ENCODE measurements around the gene CYB5R3.

DNA sequence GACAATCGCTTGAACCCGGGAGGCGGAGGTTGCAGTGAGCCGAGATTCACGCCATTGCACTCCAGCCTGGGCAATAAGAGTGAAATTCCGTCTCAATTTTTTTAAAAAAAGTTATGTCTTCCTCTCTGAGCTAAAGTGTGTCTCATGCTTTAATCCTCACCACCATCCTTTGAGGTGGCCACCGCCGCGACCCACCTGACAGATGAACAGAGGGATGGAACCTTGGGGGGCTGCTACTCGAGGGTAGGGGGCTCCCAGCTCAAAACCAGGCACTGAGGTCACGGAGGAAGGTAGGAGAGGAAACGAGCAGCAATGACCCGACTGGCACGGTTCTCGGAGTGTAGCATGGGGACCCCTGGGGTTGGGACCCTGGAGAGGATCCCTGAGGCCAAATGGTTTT lies 23.8 kb downstream of the CYB5R3 start:
- TF ChIP-seq, protein P1, sequence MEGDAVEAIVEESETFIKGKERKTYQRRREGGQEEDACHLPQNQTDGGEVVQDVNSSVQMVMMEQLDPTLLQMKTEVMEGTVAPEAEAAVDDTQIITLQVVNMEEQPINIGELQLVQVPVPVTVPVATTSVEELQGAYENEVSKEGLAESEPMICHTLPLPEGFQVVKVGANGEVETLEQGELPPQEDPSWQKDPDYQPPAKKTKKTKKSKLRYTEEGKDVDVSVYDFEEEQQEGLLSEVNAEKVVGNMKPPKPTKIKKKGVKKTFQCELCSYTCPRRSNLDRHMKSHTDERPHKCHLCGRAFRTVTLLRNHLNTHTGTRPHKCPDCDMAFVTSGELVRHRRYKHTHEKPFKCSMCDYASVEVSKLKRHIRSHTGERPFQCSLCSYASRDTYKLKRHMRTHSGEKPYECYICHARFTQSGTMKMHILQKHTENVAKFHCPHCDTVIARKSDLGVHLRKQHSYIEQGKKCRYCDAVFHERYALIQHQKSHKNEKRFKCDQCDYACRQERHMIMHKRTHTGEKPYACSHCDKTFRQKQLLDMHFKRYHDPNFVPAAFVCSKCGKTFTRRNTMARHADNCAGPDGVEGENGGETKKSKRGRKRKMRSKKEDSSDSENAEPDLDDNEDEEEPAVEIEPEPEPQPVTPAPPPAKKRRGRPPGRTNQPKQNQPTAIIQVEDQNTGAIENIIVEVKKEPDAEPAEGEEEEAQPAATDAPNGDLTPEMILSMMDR (IDR thresholded peaks at IDR 0.05 in 8 of 11, conservative IDR thresholded peaks at IDR 0.05 in 3 of 11), result no peak
- no peak for TF ChIP-seq POLR2AphosphoS5 (IDR thresholded peaks at IDR 0.05)
